H9 (cell line): Measurements from ENCODE around the gene MAP4K3. TPM values are rescaled to one million over a fixed set of nuclear protein-coding genes. Genes with fewer than 3 reads are reported as not detected.
A peak's percentile ranks its signal among the peaks of the same experiment; 100 is the strongest.

Experiments
- DNase-seq: peaks from one replicate; pipeline ENCODE4 v3.0.0-alpha.2; 2017
- H2AFZ ChIP-seq: one replicate; pipeline ENCODE4 v1.6.1; 2013; ENCODE audit warnings: mild to moderate bottlenecking, low read length, control low read depth, moderate library complexity
- H2AK5ac ChIP-seq: 2 replicates; pipeline ENCODE4 v1.6.1; 2013; ENCODE audit warnings: low read length, control low read depth, mixed read lengths; ENCODE audit not compliant: insufficient read length
- H2BK120ac ChIP-seq: one replicate; pipeline ENCODE4 v1.6.1; 2013; ENCODE audit warnings: low read depth, mild to moderate bottlenecking, low read length, control low read depth, inconsistent platforms; ENCODE audit not compliant: poor library complexity, severe bottlenecking
- H2BK12ac ChIP-seq: 2 replicates; pipeline ENCODE4 v1.6.1; 2013; ENCODE audit warnings: low read length, control low read depth, mixed read lengths, low read depth; ENCODE audit not compliant: insufficient read length
- H2BK15ac ChIP-seq: 2 replicates; pipeline ENCODE4 v1.6.1; 2013; ENCODE audit warnings: low read depth, low read length, control low read depth
- H2BK20ac ChIP-seq: one replicate; pipeline ENCODE4 v1.6.1; 2013; ENCODE audit warnings: low read depth, mild to moderate bottlenecking, low read length, control low read depth, inconsistent platforms; ENCODE audit not compliant: poor library complexity, severe bottlenecking
- H2BK5ac ChIP-seq: 2 replicates; pipeline ENCODE4 v1.6.1; 2013; ENCODE audit warnings: low read length, control low read depth, mixed read lengths; ENCODE audit not compliant: insufficient read length
- H3K14ac ChIP-seq: 2 replicates; pipeline ENCODE4 v1.6.1; 2013; ENCODE audit warnings: low read length, control low read depth; ENCODE audit not compliant: insufficient read depth
- H3K18ac ChIP-seq: 2 replicates; pipeline ENCODE4 v1.6.1; 2013; ENCODE audit warnings: low read depth, mild to moderate bottlenecking, mixed read lengths, low read length, control low read depth; ENCODE audit not compliant: insufficient read length
- H3K23ac ChIP-seq: 2 replicates; pipeline ENCODE4 v1.6.1; 2013; ENCODE audit warnings: low read length, control low read depth, mixed read lengths, low read depth; ENCODE audit not compliant: insufficient read length
- H3K23me2 ChIP-seq: 2 replicates; pipeline ENCODE4 v1.6.1; 2013; ENCODE audit warnings: low read depth, mild to moderate bottlenecking, mixed read lengths, low read length, control low read depth; ENCODE audit not compliant: insufficient read length, poor library complexity, severe bottlenecking
- H3K27ac ChIP-seq: 2 replicates; pipeline ENCODE4 v1.5.1; 2013; ENCODE audit warnings: low read length, control low read depth, mixed read lengths, low read depth; ENCODE audit not compliant: insufficient read length
- H3K27me3 ChIP-seq: 2 replicates; pipeline ENCODE4 v1.6.1; 2013; ENCODE audit warnings: low read length, control low read depth, inconsistent platforms; ENCODE audit not compliant: insufficient read depth
- H3K4ac ChIP-seq: 2 replicates; pipeline ENCODE4 v1.6.1; 2013; ENCODE audit warnings: low read depth, mild to moderate bottlenecking, control low read depth, inconsistent platforms, low read length, moderate library complexity
- H3K4me1 ChIP-seq: 2 replicates; pipeline ENCODE4 v1.6.1; 2013; ENCODE audit warnings: low read length, control low read depth, inconsistent platforms; ENCODE audit not compliant: insufficient read depth
- H3K4me2 ChIP-seq: 2 replicates; pipeline ENCODE4 v1.6.1; 2013; ENCODE audit warnings: low read length, control low read depth, mixed read lengths; ENCODE audit not compliant: insufficient read length, insufficient read depth
- H3K56ac ChIP-seq: 2 replicates; pipeline ENCODE4 v1.6.1; 2013; ENCODE audit warnings: low read depth, mild to moderate bottlenecking, mixed read lengths, low read length, control low read depth; ENCODE audit not compliant: insufficient read length
- H3K79me1 ChIP-seq: 2 replicates; pipeline ENCODE4 v1.6.1; 2013; ENCODE audit warnings: low read depth, mild to moderate bottlenecking, moderate library complexity, low read length, control low read depth, inconsistent platforms; ENCODE audit not compliant: insufficient read depth, poor library complexity, severe bottlenecking
- H3K79me2 ChIP-seq: 2 replicates; pipeline ENCODE4 v1.6.1; 2013; ENCODE audit warnings: low read length, control low read depth, inconsistent platforms; ENCODE audit not compliant: insufficient read depth
- H3K9ac ChIP-seq: 2 replicates; pipeline ENCODE4 v1.6.1; 2013; ENCODE audit warnings: low read length, control low read depth, mixed read lengths; ENCODE audit not compliant: insufficient read length; ENCODE audit errors: extremely low read depth
- H3K9me3 ChIP-seq: one replicate; pipeline ENCODE4 v1.6.1; 2013; ENCODE audit warnings: low read depth, low read length, inconsistent platforms; ENCODE audit not compliant: control insufficient read depth
- H3T11ph ChIP-seq: one replicate; pipeline ENCODE4 v1.6.1; 2013; ENCODE audit warnings: mild to moderate bottlenecking, low read length, control low read depth, inconsistent platforms
- H4K20me1 ChIP-seq: one replicate; pipeline ENCODE4 v1.6.1; 2013; ENCODE audit not compliant: control insufficient read depth, insufficient read length, insufficient read depth
- H4K5ac ChIP-seq: 2 replicates; pipeline ENCODE4 v1.6.1; 2013; ENCODE audit warnings: low read depth, mild to moderate bottlenecking, mixed read lengths, low read length, control low read depth; ENCODE audit not compliant: insufficient read length
- H4K8ac ChIP-seq: replicated peaks from 2 replicates; pipeline ENCODE4 v1.6.1; 2013; ENCODE audit warnings: low read length, control low read depth, mixed read lengths, low read depth; ENCODE audit not compliant: insufficient read length
- H4K91ac ChIP-seq: 2 replicates; pipeline ENCODE4 v1.6.1; 2013; ENCODE audit warnings: low read depth, mild to moderate bottlenecking, moderate library complexity, mixed read lengths, low read length, control low read depth; ENCODE audit not compliant: insufficient read length
- H3K27ac Mint-ChIP-seq, 3 experiments: 2 replicates in 2 of 3; 3 replicates in 1 of 3; pipeline ENCODE4 v1.8.0; 2020 to 2021; ENCODE audit warnings: mixed read lengths in 3 of 3, mild to moderate bottlenecking in 1 of 3, moderate library complexity in 1 of 3
- H3K27me3 Mint-ChIP-seq: 2 replicates; pipeline ENCODE4 v1.8.0; 2021; ENCODE audit warnings: low read depth, mild to moderate bottlenecking, moderate library complexity, mixed read lengths
- H3K36me3 Mint-ChIP-seq, 3 experiments: 2 replicates in 2 of 3; 3 replicates in 1 of 3; pipeline ENCODE4 v1.8.0; 2020 to 2021; ENCODE audit warnings: low read depth in 3 of 3, mixed read lengths in 3 of 3; ENCODE audit not compliant: insufficient read depth in 1 of 3
- H3K4me1 Mint-ChIP-seq, 2 experiments: 2 replicates each; pipeline ENCODE4 v1.8.0; 2020; ENCODE audit warnings: mixed read lengths in 2 of 2
- H3K4me3 Mint-ChIP-seq, 2 experiments: 2 replicates in 1 of 2; 3 replicates in 1 of 2; pipeline ENCODE4 v1.8.0; 2020 to 2021; ENCODE audit warnings: mild to moderate bottlenecking in 2 of 2, mixed read lengths in 2 of 2, moderate library complexity in 1 of 2
- H3K9me3 Mint-ChIP-seq, 2 experiments: 2 replicates in 1 of 2; 3 replicates in 1 of 2; pipeline ENCODE4 v1.8.0; 2020; ENCODE audit warnings: mild to moderate bottlenecking in 2 of 2, mixed read lengths in 2 of 2, moderate library complexity in 1 of 2
- WGBS: extraction: QIAGEN DNeasy Blood & Tissue Kit; methylation state at CpG from one replicate; pipeline ENCODE4 v1.1.7; 2013; ENCODE audit warnings: missing lambda C conversion rate, low lambda C conversion rate, mixed read lengths; ENCODE audit not compliant: insufficient read length; ENCODE audit errors: extremely low coverage; 5-methylcytosine and 5-hydroxymethylcytosine counted together
- total RNA-seq: library from RNA; stranded (reverse); gene quantifications from 2 replicates; pipeline ENCODE4 v1.2.1, GENCODE V29; 2021
- TF ChIP-seq, protein P1 (sequence below): fragments of 200-600 bp; sonication (generic); conservative IDR thresholded peaks from 3 replicates; pipeline ENCODE4 v1.8.0; 2021; ENCODE audit warnings: antibody characterized with exemption, mild to moderate bottlenecking

MAP4K3 gene
- total RNA-seq, 1 experiment from 2014 or later, result 37.9 TPM

DNA sequence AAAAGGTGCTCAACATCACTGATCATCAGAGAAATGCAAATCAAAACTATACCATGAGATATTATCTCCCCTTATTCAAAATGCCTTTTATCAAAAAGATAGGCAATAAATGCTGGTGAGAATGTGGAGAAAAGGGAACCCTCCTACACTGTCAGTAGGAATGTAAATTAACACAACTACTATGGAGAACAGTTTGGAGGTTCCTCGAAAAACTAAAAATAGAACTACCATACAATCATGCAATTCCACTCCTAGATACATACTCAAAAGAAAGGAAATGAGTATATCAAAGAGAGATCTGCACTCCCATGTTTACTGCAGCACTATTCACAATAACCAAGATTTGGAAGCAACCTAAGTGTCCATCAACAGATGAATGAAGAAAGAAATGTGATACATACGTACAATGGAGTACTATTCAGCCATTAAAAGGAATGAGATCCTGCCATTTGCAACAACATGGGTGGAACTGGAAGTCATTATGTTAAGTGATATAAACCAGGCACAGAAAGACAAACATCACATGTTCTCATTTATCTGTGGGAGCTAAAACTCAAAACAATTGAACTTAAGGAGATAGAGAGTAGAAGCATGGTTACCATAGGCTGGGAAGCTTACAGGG, 63.8 kb downstream of the MAP4K3 start:
- DNase-seq, result no peak
- no peak overlapping the region for H3T11ph ChIP-seq
- no peaks in the 10 kb centered on the region for H3K9me3 ChIP-seq
- H3K14ac ChIP-seq, result no peak overlapping the region
- no peak overlapping the region for H3K23ac ChIP-seq
- H3K79me2 ChIP-seq, result no peaks in the 10 kb centered on the region; the same call in 1 of the 2 replicates
- H2AFZ ChIP-seq, result no peak overlapping the region
- no peak overlapping the region for H4K8ac ChIP-seq
- no peak overlapping the region for H3K4me3 Mint-ChIP-seq
- H3K4ac ChIP-seq, result no peak overlapping the region
- no peaks in the 10 kb centered on the region for H3K23me2 ChIP-seq
- no peak overlapping the region for H3K9ac ChIP-seq
- H4K91ac ChIP-seq, result no peak overlapping the region
- peaks cover 8 to 24% of the 10 kb centered on the region in 2 experiments; a peak in 4 of 5 replicates for H3K9me3 Mint-ChIP-seq
- 0 out of 7 replicates have a peak overlapping the region, but pooled peaks of 1 of the 3 experiments have one; percentile 66 for H3K27ac Mint-ChIP-seq
- no peak overlapping the region for H2BK20ac ChIP-seq
- no peaks in the 10 kb centered on the region for H3K79me1 ChIP-seq
- no peak overlapping the region for H3K56ac ChIP-seq
- no peak overlapping the region for H2BK15ac ChIP-seq
- H3K4me1 Mint-ChIP-seq, result peaks cover 33 to 42% of the 10 kb centered on the region in 2 experiments
- no peak overlapping the region for H3K4me2 ChIP-seq
- no peak overlapping the region for H3K18ac ChIP-seq
- no peak overlapping the region for H2AK5ac ChIP-seq
- H2BK5ac ChIP-seq, result no peak overlapping the region
- WGBS, result no CpG with 5 or more reads among the region's 2 CpGs
- H3K27me3 Mint-ChIP-seq, result no peaks in the 10 kb centered on the region
- no peak overlapping the region for H3K27ac ChIP-seq
- no peaks in the 10 kb centered on the region for H3K27me3 ChIP-seq
- H4K5ac ChIP-seq, result no peak overlapping the region
- H3K4me1 ChIP-seq, result peaks cover 9% of the 10 kb centered on the region; the same call in 1 of the 2 replicates
- H2BK12ac ChIP-seq, result no peak overlapping the region
- H2BK120ac ChIP-seq, result no peak overlapping the region
- TF ChIP-seq, protein P1, sequence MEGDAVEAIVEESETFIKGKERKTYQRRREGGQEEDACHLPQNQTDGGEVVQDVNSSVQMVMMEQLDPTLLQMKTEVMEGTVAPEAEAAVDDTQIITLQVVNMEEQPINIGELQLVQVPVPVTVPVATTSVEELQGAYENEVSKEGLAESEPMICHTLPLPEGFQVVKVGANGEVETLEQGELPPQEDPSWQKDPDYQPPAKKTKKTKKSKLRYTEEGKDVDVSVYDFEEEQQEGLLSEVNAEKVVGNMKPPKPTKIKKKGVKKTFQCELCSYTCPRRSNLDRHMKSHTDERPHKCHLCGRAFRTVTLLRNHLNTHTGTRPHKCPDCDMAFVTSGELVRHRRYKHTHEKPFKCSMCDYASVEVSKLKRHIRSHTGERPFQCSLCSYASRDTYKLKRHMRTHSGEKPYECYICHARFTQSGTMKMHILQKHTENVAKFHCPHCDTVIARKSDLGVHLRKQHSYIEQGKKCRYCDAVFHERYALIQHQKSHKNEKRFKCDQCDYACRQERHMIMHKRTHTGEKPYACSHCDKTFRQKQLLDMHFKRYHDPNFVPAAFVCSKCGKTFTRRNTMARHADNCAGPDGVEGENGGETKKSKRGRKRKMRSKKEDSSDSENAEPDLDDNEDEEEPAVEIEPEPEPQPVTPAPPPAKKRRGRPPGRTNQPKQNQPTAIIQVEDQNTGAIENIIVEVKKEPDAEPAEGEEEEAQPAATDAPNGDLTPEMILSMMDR, result no peak
- H3K36me3 Mint-ChIP-seq, result peaks cover 33 to 47% (median 41%) of the 10 kb centered on the region in 3 experiments
- no peaks in the 10 kb centered on the region for H4K20me1 ChIP-seq
